Activated CD4-positive, alpha-beta T cell treated with anti-CD3 and anti-CD28 coated beads, Interleukin-2, amount 10 ng/mL, durations not matched to agents 24 days and 14 days (primary cell): ENCODE measurements around the gene ASF1A. TPM values are rescaled to one million over a fixed set of nuclear protein-coding genes. Genes with fewer than 3 reads are reported as not detected.

Experiments
- DNase-seq: peaks from one replicate; pipeline ENCODE4 v3.0.0; 2022
- H3K27ac Mint-ChIP-seq: one replicate; pipeline ENCODE4 v1.8.0; 2022; ENCODE audit warnings: mild to moderate bottlenecking, mixed read lengths
- H3K27me3 Mint-ChIP-seq: one replicate; pipeline ENCODE4 v1.8.0; 2022; ENCODE audit warnings: mixed read lengths
- H3K36me3 Mint-ChIP-seq: one replicate; pipeline ENCODE4 v1.8.0; 2022; ENCODE audit warnings: low read depth, mild to moderate bottlenecking, mixed read lengths
- H3K4me1 Mint-ChIP-seq: one replicate; pipeline ENCODE4 v1.8.0; 2021; ENCODE audit warnings: mixed read lengths
- H3K4me3 Mint-ChIP-seq: one replicate; pipeline ENCODE4 v1.8.0; 2022; ENCODE audit warnings: mild to moderate bottlenecking, moderate library complexity, mixed read lengths
- H3K9me3 Mint-ChIP-seq: one replicate; pipeline ENCODE4 v1.8.0; 2021; ENCODE audit warnings: mixed read lengths
- intact Hi-C: fragments of 100-400 bp; cut with micrococcal nuclease; formaldehyde crosslinking; loops from one replicate; pipeline ENCODE4 v1.15.1; 2023
- total RNA-seq: library from RNA; stranded (reverse); gene quantifications from 2 replicates; pipeline ENCODE4 v1.2.3, GENCODE V29; 2022

ASF1A gene
- total RNA-seq, 1 donor from 2014 or later: 43.2 TPM

- peak overlapping the region; percentile 95 for H3K27ac Mint-ChIP-seq
- H3K9me3 Mint-ChIP-seq: no peaks in the 10 kb centered on the region
- no peak for DNase-seq
- no peaks in the 10 kb centered on the region for H3K27me3 Mint-ChIP-seq
- intact Hi-C loops: loop anchor here (5.0 to 10.0 kb wide), 3 partner anchors 324 to 1216 kb away; partner anchors contain the start of gene NUS1
- H3K4me3 Mint-ChIP-seq: peak overlapping the region; percentile 90
- H3K4me1 Mint-ChIP-seq: peaks cover 40% of the 10 kb centered on the region
- peaks cover 18% of the 10 kb centered on the region for H3K36me3 Mint-ChIP-seq
Observed at GRCh38 chr6:118890997-118891790, 2.8 kb upstream of the ASF1A start.

DNA sequence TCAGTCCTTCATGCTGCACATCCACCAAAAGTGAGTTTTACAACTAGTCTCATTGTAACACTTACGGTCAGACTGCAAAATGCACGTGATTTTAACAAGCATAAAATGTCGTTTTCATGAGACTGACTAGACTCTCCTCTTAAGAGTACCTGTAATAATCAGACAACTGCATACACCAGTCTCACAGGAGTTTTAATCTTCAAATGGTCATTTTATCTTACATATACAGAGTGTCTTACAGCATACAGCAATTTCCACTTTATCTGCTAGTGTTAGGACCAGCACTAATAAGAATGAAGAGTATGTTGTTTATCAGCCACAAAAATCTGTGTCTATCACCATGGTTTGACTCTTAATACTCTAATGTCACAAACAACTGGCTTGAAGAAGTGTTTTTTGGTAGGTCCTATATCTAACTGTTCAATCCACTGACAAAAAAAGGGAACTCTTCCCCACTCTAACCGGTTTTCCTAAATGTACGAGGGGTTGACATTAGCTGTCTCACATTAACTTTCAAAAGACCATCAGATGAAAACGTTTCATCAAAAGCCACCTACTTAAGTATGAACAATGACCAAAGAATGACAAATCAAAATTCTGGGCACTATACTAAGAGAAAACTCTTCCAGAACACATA lies 1.5 kb upstream of the ASF1A start:
- Mint-ChIP-seq H3K27ac (peak overlapping the region; percentile 95), H3K4me1 (peaks cover 37% of the 10 kb centered on the region), H3K36me3 (peaks cover 13% of the 10 kb centered on the region), H3K4me3 (peak overlapping the region; percentile 90), H3K9me3 (no peaks in the 10 kb centered on the region), H3K27me3 (no peaks in the 10 kb centered on the region)
- peak; percentile 62 for DNase-seq
- intact Hi-C loops: loop anchor here (2.0 to 10.0 kb wide), 4 partner anchors 22 to 1218 kb away; partner anchors contain the start of gene NUS1

DNA sequence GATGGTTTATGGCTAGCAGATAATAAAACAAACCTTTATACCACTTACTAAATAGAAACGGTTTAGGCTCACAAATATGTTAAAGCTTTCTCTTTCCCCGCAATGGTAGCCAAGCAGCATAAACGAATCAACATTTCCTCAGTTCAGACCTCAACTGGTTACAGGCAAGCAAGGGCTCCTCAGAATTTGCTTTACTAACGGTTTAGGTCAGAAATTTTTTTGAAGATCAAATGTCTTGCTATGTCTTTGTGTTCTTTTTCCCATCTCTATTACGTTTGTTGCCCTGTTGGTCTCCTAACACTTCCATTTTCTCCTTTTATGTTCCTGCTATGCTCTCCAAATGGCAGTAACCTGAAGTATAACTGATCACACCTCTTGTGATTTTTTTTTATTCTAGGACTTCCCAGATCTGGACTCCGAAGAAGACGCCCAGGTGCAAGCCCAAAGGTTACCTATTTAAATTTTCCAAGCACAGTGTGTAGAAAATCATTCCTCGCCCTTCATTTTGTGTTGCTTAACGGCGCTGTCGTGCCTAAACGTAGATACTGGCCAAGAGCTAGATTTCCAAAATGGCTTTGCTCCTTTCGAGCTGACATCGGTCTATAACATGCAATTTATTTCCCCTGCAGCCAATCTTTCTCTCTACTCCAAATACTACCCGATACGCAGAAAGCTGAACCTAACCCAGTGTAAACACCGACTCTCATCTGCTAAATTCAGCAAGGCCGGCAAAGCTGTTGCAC lies 717 bp upstream of the ASF1A start:
- Mint-ChIP-seq H3K9me3 (no peaks in the 10 kb centered on the region), H3K4me3 (peak overlapping the region; percentile 90), H3K27me3 (no peaks in the 10 kb centered on the region), H3K4me1 (peaks cover 39% of the 10 kb centered on the region), H3K36me3 (peaks cover 15% of the 10 kb centered on the region), H3K27ac (peak overlapping the region; percentile 95)
- intact Hi-C loops: loop anchor here (2.0 to 10.0 kb wide), 4 partner anchors 22 to 1218 kb away; partner anchors contain the start of gene NUS1
- peak; percentile 78 for DNase-seq

DNA sequence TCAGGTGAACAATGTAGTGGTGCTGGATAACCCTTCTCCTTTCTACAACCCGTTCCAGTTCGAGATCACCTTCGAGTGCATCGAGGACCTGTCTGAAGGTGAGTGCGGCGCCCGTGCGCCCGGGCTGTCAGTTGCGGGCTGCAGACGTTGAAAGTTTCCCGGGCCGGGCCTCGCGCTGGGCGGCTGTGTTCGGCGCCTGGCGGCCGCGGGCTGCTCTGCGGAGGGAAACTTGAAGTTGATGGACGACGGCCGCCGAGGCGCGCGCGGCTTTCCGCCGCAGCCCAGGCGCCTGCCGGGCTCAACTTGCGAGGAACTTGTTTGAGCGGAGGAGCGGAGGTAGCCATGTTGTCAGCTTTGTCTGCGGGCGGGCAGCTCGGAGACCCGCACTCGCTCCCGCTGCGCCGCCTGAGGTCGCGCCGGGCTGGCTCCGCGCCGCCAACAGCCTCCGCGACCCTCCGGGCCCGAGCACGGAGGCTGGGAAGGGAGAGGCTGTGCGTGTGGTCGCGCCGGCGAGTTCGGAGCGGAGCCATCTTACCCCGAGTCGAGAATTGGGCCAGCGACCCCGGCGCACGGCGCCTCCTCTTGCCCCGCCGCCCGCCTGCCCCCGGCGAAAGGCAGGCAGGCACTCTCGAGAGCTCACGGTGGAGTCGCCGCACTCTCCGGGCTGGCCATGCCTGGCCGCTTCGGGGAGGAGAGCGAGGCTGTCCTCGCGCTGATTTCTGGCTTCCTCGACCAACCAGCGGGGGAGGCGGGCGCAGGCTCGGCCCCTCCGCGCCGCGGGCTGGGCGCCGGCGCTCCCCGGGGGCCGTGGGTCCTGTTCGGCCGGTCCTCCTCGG lies 691 bp downstream of the ASF1A start:
- peak; percentile 91 for DNase-seq
- Mint-ChIP-seq H3K27ac (peak overlapping the region; percentile 95), H3K4me1 (peaks cover 48% of the 10 kb centered on the region), H3K9me3 (no peaks in the 10 kb centered on the region), H3K27me3 (no peaks in the 10 kb centered on the region), H3K4me3 (peak overlapping the region; percentile 90), H3K36me3 (peaks cover 24% of the 10 kb centered on the region)
- intact Hi-C loops: loop anchor here (1.0 to 10.0 kb wide), 10 partner anchors 40 to 1220 kb away; partner anchors contain the start of genes CEP85L, MAN1A1 and NUS1

GRCh38 chr6:118895261-118895560 lies 1.3 kb downstream of the ASF1A start:
- Mint-ChIP-seq H3K9me3 (no peaks in the 10 kb centered on the region), H3K27me3 (no peaks in the 10 kb centered on the region), H3K36me3 (peaks cover 29% of the 10 kb centered on the region), H3K27ac (peak overlapping the region; percentile 92), H3K4me1 (peaks cover 53% of the 10 kb centered on the region), H3K4me3 (peak overlapping the region; percentile 90)
- intact Hi-C loops: loop anchor here (2.0 to 10.0 kb wide), 3 partner anchors 216 to 1220 kb away; partner anchors contain the start of gene NUS1
- DNase-seq: no peak

DNA sequence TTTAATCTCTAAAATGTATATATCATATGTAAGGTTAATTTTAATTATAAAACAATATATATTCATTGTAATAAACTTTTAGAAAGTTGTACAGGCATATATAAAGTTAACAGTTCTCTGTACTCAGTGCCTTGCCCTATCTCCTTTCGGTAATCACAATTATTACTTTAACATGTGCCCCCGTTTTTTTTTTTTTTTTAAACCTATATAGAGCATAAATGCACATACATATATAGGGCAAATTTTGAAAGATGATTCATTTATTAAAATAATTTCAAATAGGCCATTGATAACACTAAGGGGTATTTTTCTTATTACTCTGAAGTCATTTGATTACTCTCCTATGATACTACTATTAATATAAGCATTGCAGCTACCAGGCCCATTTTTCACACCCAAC lies 1.9 kb downstream of the ASF1A start:
- intact Hi-C loops: loop anchor here (1.0 to 10.0 kb wide), 4 partner anchors 96 to 1221 kb away; partner anchors contain the start of gene NUS1
- Mint-ChIP-seq H3K36me3 (peaks cover 33% of the 10 kb centered on the region), H3K9me3 (no peaks in the 10 kb centered on the region), H3K4me3 (peak overlapping the region; percentile 90), H3K27ac (peak overlapping the region; percentile 90), H3K4me1 (peaks cover 59% of the 10 kb centered on the region), H3K27me3 (no peaks in the 10 kb centered on the region)
- no peak for DNase-seq

DNA sequence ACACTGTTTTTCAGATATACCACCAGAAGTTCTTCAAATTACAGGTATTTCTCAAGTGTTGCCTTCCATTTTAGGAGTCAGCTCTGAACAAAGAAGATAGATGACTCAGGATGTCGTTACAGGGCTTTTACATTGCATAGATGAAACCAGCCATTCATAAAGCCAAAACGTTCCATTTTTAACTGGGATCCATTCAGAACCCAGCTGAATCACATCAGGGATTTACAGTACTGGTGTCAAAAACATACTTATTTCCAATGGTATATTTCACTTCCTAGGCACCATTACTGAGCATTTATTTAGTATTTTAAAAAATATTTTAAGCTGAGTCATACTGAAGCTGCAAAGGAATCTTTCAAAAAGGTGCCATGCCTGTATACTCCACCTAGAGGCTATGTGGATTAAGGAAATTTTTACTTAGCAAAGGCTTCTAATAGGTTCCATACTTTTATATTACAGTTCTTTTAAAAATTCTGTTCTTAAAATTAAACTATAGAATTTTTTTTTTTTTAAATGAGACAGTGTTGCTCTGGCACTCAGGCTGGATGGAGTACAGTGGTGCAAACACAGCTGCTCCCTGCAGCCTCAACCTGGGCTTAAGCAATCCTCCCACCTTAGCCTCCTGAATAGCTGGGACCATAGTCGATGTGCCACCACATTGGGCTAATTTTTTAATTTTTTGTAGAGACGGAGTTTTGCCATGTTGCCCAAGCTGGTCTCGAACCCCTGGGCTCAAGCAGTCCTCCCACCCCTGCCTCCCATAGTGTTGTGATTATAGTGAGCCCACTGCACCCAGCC lies 2.6 kb downstream of the ASF1A start:
- no peaks in the 10 kb centered on the region for H3K27me3 Mint-ChIP-seq
- intact Hi-C loops: loop anchor here (1.0 to 10.0 kb wide), 3 partner anchors 96 to 1222 kb away; partner anchors contain the start of gene NUS1
- H3K27ac Mint-ChIP-seq: peak overlapping the region; percentile 90
- peak overlapping the region; percentile 90 for H3K4me3 Mint-ChIP-seq
- no peaks in the 10 kb centered on the region for H3K9me3 Mint-ChIP-seq
- H3K4me1 Mint-ChIP-seq: peaks cover 58% of the 10 kb centered on the region
- peak; percentile 66 for DNase-seq
- H3K36me3 Mint-ChIP-seq: peaks cover 38% of the 10 kb centered on the region

- Mint-ChIP-seq H3K27ac (peak overlapping the region; percentile 52), H3K4me1 (peaks cover 53% of the 10 kb centered on the region), H3K9me3 (no peaks in the 10 kb centered on the region), H3K27me3 (no peaks in the 10 kb centered on the region), H3K4me3 (peak overlapping the region; percentile 41), H3K36me3 (peaks cover 44% of the 10 kb centered on the region)
- intact Hi-C loops: loop anchor here (10.0 kb wide), 2 partner anchors 613 to 1223 kb away; partner anchors contain the start of gene NUS1
- no peak for DNase-seq
Observed at GRCh38 chr6:118897386-118897785, 3.4 kb downstream of the ASF1A start.

DNA sequence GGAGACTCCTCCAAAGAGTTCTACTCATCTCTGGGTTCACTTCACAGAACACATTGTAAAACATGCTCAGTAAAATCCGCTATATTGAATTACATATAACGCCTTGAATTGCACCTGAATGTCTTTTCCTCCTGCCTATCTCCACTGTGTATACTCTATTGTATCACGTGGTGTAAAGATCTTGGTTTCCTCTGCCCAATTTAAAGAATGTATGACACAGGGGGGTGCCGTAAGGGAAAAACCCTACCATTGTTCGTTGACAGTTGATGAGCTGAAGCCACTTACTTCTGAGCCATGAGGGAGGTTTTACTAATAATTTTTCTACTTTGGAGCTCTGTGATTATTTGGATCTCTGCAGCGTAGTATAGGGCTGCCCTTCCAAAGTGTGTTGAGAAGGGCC lies 6.0 kb downstream of the ASF1A start:
- H3K36me3 Mint-ChIP-seq: peaks cover 58% of the 10 kb centered on the region
- H3K9me3 Mint-ChIP-seq: no peaks in the 10 kb centered on the region
- H3K4me1 Mint-ChIP-seq: peaks cover 55% of the 10 kb centered on the region
- peak overlapping the region; percentile 4 for H3K4me3 Mint-ChIP-seq
- DNase-seq: peak; percentile 62
- H3K27ac Mint-ChIP-seq: peak overlapping the region; percentile 14
- no peaks in the 10 kb centered on the region for H3K27me3 Mint-ChIP-seq
- intact Hi-C loops: loop anchor here (10.0 kb wide), 2 partner anchors 615 to 1225 kb away; partner anchors contain the start of gene NUS1

DNA sequence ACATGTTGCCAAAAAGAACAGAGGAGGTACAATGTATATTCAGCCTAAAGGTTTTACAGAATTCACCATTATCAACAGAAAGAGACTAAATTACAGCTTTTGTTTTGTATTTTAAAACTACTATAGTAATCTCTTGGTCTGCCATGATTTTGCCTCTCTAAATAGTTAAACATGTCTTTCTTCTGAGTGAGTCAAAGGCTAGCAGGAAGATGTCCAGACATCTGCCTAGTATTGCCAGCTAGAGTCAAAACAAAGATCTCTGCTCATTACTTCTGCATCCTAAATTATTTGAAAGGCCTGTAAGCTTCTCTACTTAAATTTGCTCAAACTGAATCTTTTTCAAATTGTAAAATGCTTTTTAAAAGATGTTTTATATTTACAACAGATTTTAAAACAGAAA lies 8.8 kb downstream of the ASF1A start:
- no peak overlapping the region for H3K4me3 Mint-ChIP-seq
- no peak for DNase-seq
- H3K9me3 Mint-ChIP-seq: no peaks in the 10 kb centered on the region
- peaks cover 75% of the 10 kb centered on the region for H3K36me3 Mint-ChIP-seq
- intact Hi-C loops: no loop called here
- peak overlapping the region; percentile 13 for H3K27ac Mint-ChIP-seq
- peaks cover 67% of the 10 kb centered on the region for H3K4me1 Mint-ChIP-seq
- no peaks in the 10 kb centered on the region for H3K27me3 Mint-ChIP-seq

GRCh38 chr6:118903138-118903537 lies 9.2 kb downstream of the ASF1A start:
- DNase-seq: no peak
- Mint-ChIP-seq H3K4me1 (peaks cover 63% of the 10 kb centered on the region), H3K27ac (peak overlapping the region; percentile 2), H3K9me3 (no peaks in the 10 kb centered on the region), H3K4me3 (no peak overlapping the region), H3K27me3 (no peaks in the 10 kb centered on the region), H3K36me3 (peaks cover 76% of the 10 kb centered on the region)
- intact Hi-C loops: no loop called here

- Mint-ChIP-seq H3K9me3 (no peaks in the 10 kb centered on the region), H3K4me3 (no peak overlapping the region), H3K4me1 (peaks cover 64% of the 10 kb centered on the region), H3K27ac (no peak overlapping the region), H3K27me3 (no peaks in the 10 kb centered on the region), H3K36me3 (peaks cover 75% of the 10 kb centered on the region)
- DNase-seq: no peak
- intact Hi-C loops: no loop called here
Observed at GRCh38 chr6:118903691-118904090, 9.7 kb downstream of the ASF1A start.
